ENCODE data around the gene CCL17. TPM values are rescaled to one million over a fixed set of nuclear protein-coding genes. Genes with fewer than 3 reads are reported as not detected.

CCL17 gene
- not detected for polyA plus RNA-seq (2013, experiment 1 of 2)
- not detected for polyA plus RNA-seq (2013, experiment 2 of 2)

DNA sequence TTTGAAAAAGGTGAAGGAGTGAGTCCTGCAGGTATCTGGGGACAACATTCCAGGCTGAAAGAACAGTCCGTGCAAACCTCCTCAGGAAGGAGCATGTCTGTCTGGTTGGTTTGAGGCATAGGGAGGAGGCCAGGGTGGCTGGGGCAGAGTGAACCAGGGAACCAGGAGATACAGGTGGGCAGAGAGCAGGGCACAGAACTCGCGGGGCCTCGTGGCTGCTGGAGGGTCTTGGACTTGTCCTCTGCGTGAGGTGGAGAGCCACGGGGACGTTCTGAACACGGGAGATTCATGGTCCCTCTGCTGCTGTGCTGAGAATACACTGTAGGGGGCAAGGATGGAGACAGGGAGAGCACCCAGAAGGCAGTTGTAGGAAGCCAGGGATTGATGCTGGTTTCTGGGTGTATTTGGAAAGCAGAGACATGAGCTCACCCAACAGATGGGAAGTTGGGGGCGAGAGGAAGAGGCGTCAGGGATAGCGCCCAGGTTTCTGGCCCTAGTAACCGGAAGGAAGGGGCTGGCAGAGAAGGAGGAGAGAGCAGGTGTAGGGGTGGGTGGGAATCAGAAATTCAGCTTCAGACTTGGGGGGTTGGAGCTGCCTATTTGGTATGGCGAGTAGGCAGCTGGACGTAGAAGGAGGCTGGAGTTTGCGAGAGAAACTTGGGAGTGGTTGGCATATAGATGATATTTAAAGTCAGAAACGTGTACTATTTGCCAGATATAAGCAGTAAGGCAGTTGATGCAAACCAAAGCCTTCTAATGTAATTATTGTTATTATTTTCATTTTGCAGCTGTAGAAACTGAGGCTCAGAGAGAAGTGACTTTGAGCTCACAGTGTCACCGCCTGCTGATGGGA, at the start of gene CCL17:
Gene CCL17, plus strand, starts transcription at position 803 of the 853 bp plus-strand sequence. CDS start 9,166 bp downstream, outside the sequence.
- no peaks in the 10 kb centered on the region for H3K4me1 ChIP-seq (ENCODE audit: control insufficient read depth, insufficient read depth, low read depth, low read length)
- no peak for DNase-seq
- peak within 1 kb of the TSS; percentile 2 for H4K91ac ChIP-seq (ENCODE audit: low read length)
- no peak within 1 kb of the TSS for H3K9ac ChIP-seq (ENCODE audit: low read length)
- no peaks in the 10 kb centered on the region for H3K36me3 ChIP-seq (ENCODE audit: control insufficient read depth in 1 of 2, insufficient read depth in 2 of 2, low read depth in 1 of 2, low read length in 2 of 2)
- no peak within 1 kb of the TSS for H2BK15ac ChIP-seq (ENCODE audit: low read depth, poor library complexity, severe bottlenecking)
- H3K4me3 ChIP-seq (ENCODE audit: insufficient read depth in 1 of 2, low read depth in 1 of 2, low read length in 2 of 2) = no peak within 1 kb of the TSS
- no peaks in the 10 kb centered on the region for H3K79me1 ChIP-seq (replicated peaks; ENCODE audit: low read length, poor library complexity, severe bottlenecking)
- no peak within 1 kb of the TSS for H3K23ac ChIP-seq (ENCODE audit: low read length in 2 of 2)
- no peak within 1 kb of the TSS for H3K4me2 ChIP-seq (ENCODE audit: low read length, poor library complexity, severe bottlenecking)
- H2BK12ac ChIP-seq (ENCODE audit: low read length in 2 of 2) = no peak within 1 kb of the TSS
- no peak within 1 kb of the TSS for H3K18ac ChIP-seq (ENCODE audit: low read depth in 1 of 2, low read length in 2 of 2)
- 79% methylated on average over 17 of the region's 17 CpGs for WGBS
- H3K14ac ChIP-seq (ENCODE audit: low read length in 2 of 2) = no peak within 1 kb of the TSS
- no peak within 1 kb of the TSS for H3K27ac ChIP-seq (ENCODE audit: low read length, poor library complexity, severe bottlenecking)
- H3K27me3 ChIP-seq (ENCODE audit: control insufficient read depth in 1 of 2, insufficient read depth in 1 of 2, low read length in 2 of 2) = peaks cover 34 to 45% of the 10 kb centered on the region in 2 experiments
- no peak within 1 kb of the TSS for H4K8ac ChIP-seq (ENCODE audit: low read length)
- no peaks in the 10 kb centered on the region for H3K9me3 ChIP-seq (ENCODE audit: control insufficient read depth, low read length)
- H2AFZ ChIP-seq (ENCODE audit: low read depth, low read length) = no peak within 1 kb of the TSS
- H2BK5ac ChIP-seq (ENCODE audit: low read depth, low read length, poor library complexity, severe bottlenecking) = no peak within 1 kb of the TSS
- no peak within 1 kb of the TSS for H2BK120ac ChIP-seq (ENCODE audit: low read depth, low read length)
- no peak within 1 kb of the TSS for H2AK5ac ChIP-seq (ENCODE audit: low read length, severe bottlenecking)
- no peak within 1 kb of the TSS for H3K4ac ChIP-seq (ENCODE audit: low read depth in 1 of 2, low read length in 2 of 2)

DNA sequence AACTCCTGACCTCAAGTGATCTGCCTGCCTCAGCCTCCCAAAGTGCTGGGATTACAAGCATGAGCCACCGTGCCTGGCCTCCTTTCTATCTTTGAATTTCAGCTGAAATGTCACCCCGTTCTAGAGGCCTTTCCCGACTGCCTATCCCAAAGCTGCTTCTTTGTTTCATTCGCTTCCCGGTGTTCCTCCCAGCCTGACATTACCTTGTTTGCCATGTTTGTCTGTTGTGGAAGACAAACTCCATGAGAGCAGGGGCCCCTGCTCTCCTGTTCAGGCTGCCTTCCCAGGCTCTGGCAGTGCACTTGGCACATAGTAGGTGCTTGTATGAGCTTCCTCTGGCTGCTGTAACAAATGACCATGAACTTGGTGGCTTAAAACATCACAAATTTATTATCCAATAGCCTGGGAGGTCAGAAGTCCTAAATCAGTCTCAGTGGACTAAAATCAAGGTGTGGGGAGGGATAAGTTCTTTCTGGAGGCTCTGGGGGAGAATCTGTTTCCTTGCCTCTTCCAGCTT, 48.6 kb upstream of the CCL17 start:
- H4K91ac ChIP-seq (ENCODE audit: low read length) = no peak overlapping the region
- H3K9ac ChIP-seq (ENCODE audit: low read length) = no peak overlapping the region
- H2BK15ac ChIP-seq (ENCODE audit: low read depth, poor library complexity, severe bottlenecking) = no peak overlapping the region
- H3K4me1 ChIP-seq (ENCODE audit: control insufficient read depth, insufficient read depth, low read depth, low read length) = no peaks in the 10 kb centered on the region
- no peak overlapping the region for H2BK120ac ChIP-seq (ENCODE audit: low read depth, low read length)
- H2AK5ac ChIP-seq (ENCODE audit: low read length, severe bottlenecking) = no peak overlapping the region
- H3K27me3 ChIP-seq (ENCODE audit: control insufficient read depth in 1 of 2, insufficient read depth in 1 of 2, low read length in 2 of 2) = peaks cover 5 to 28% of the 10 kb centered on the region in 2 experiments
- H3K79me1 ChIP-seq (replicated peaks; ENCODE audit: low read length, poor library complexity, severe bottlenecking) = no peaks in the 10 kb centered on the region
- H3K27ac ChIP-seq (ENCODE audit: low read length, poor library complexity, severe bottlenecking) = no peak overlapping the region
- H3K9me3 ChIP-seq (ENCODE audit: control insufficient read depth, low read length) = no peaks in the 10 kb centered on the region
- no peaks in the 10 kb centered on the region for H3K36me3 ChIP-seq (ENCODE audit: control insufficient read depth in 1 of 2, insufficient read depth in 2 of 2, low read depth in 1 of 2, low read length in 2 of 2)
- H2AFZ ChIP-seq (ENCODE audit: low read depth, low read length) = no peak overlapping the region
- H3K4ac ChIP-seq (ENCODE audit: low read depth in 1 of 2, low read length in 2 of 2) = no peak overlapping the region
- H3K14ac ChIP-seq (ENCODE audit: low read length in 2 of 2) = no peak overlapping the region
- H3K18ac ChIP-seq (ENCODE audit: low read depth in 1 of 2, low read length in 2 of 2) = no peak overlapping the region
- H2BK5ac ChIP-seq (ENCODE audit: low read depth, low read length, poor library complexity, severe bottlenecking) = no peak overlapping the region
- H2BK12ac ChIP-seq (ENCODE audit: low read length in 2 of 2) = no peak overlapping the region
- H3K23ac ChIP-seq (ENCODE audit: low read length in 2 of 2) = no peak overlapping the region
- H3K4me3 ChIP-seq (ENCODE audit: insufficient read depth in 1 of 2, low read depth in 1 of 2, low read length in 2 of 2) = no peak overlapping the region
- no peak overlapping the region for H3K4me2 ChIP-seq (ENCODE audit: low read length, poor library complexity, severe bottlenecking)
- no peak overlapping the region for H4K8ac ChIP-seq (ENCODE audit: low read length)
- 79% methylated on average over 5 of the region's 5 CpGs for WGBS
- DNase-seq = no peak

DNA sequence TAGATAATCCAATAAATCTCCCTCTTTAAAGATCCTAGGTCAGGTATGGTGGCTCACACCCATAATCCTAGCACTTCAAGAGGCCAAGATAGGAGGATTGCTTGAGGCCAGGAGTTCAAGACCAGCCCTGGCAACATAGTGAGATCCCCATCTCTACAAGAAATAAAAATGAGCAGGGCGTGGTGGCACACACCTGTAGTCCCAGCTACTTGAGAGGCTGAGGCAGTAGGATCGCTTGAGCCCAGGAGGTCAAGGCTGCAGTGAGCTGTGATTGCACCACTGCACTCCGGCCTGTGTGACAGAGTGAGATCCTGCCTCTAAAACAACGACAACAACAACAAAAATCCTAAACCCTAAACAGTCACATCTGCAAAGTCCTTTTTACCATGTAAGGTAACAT, 48.0 kb upstream of the CCL17 start:
- Histone ChIP-seq H3K27ac (ENCODE audit: low read length, poor library complexity, severe bottlenecking) (no peak overlapping the region), H3K27me3 (ENCODE audit: control insufficient read depth in 1 of 2, insufficient read depth in 1 of 2, low read length in 2 of 2) (peaks cover 5 to 30% of the 10 kb centered on the region in 2 experiments), H4K8ac (ENCODE audit: low read length) (no peak overlapping the region), H2BK120ac (ENCODE audit: low read depth, low read length) (no peak overlapping the region), H2AK5ac (ENCODE audit: low read length, severe bottlenecking) (no peak overlapping the region), H3K4me3 (ENCODE audit: insufficient read depth in 1 of 2, low read depth in 1 of 2, low read length in 2 of 2) (no peak overlapping the region), H3K14ac (ENCODE audit: low read length in 2 of 2) (no peak overlapping the region), H2BK5ac (ENCODE audit: low read depth, low read length, poor library complexity, severe bottlenecking) (no peak overlapping the region), H4K91ac (ENCODE audit: low read length) (no peak overlapping the region), H3K4me1 (ENCODE audit: control insufficient read depth, insufficient read depth, low read depth, low read length) (no peaks in the 10 kb centered on the region), H3K23ac (ENCODE audit: low read length in 2 of 2) (no peak overlapping the region), H2BK15ac (ENCODE audit: low read depth, poor library complexity, severe bottlenecking) (no peak overlapping the region), H3K9me3 (ENCODE audit: control insufficient read depth, low read length) (no peaks in the 10 kb centered on the region), H2AFZ (ENCODE audit: low read depth, low read length) (no peak overlapping the region), H3K4ac (ENCODE audit: low read depth in 1 of 2, low read length in 2 of 2) (no peak overlapping the region), H3K9ac (ENCODE audit: low read length) (no peak overlapping the region), H3K79me1 (replicated peaks; ENCODE audit: low read length, poor library complexity, severe bottlenecking) (no peaks in the 10 kb centered on the region), H3K36me3 (ENCODE audit: control insufficient read depth in 1 of 2, insufficient read depth in 2 of 2, low read depth in 1 of 2, low read length in 2 of 2) (no peaks in the 10 kb centered on the region), H2BK12ac (ENCODE audit: low read length in 2 of 2) (no peak overlapping the region), H3K4me2 (ENCODE audit: low read length, poor library complexity, severe bottlenecking) (no peak overlapping the region), H3K18ac (ENCODE audit: low read depth in 1 of 2, low read length in 2 of 2) (no peak overlapping the region)
- no peak for DNase-seq
- 94% methylated on average over 2 of the region's 4 CpGs for WGBS

GRCh38 chr16:57357330-57358085, 47.1 kb upstream of the CCL17 start:
- Histone ChIP-seq H3K4me1 (ENCODE audit: control insufficient read depth, insufficient read depth, low read depth, low read length) (no peaks in the 10 kb centered on the region), H2BK15ac (ENCODE audit: low read depth, poor library complexity, severe bottlenecking) (no peak overlapping the region), H3K9me3 (ENCODE audit: control insufficient read depth, low read length) (no peaks in the 10 kb centered on the region), H4K8ac (ENCODE audit: low read length) (no peak overlapping the region), H3K27ac (ENCODE audit: low read length, poor library complexity, severe bottlenecking) (no peak overlapping the region), H3K23ac (ENCODE audit: low read length in 2 of 2) (no peak overlapping the region), H3K4me3 (ENCODE audit: insufficient read depth in 1 of 2, low read depth in 1 of 2, low read length in 2 of 2) (no peak overlapping the region), H3K14ac (ENCODE audit: low read length in 2 of 2) (no peak overlapping the region), H3K27me3 (ENCODE audit: control insufficient read depth in 1 of 2, insufficient read depth in 1 of 2, low read length in 2 of 2) (peaks cover 3 to 26% of the 10 kb centered on the region in 2 experiments), H3K36me3 (ENCODE audit: control insufficient read depth in 1 of 2, insufficient read depth in 2 of 2, low read depth in 1 of 2, low read length in 2 of 2) (no peaks in the 10 kb centered on the region), H2BK120ac (ENCODE audit: low read depth, low read length) (no peak overlapping the region), H3K4ac (ENCODE audit: low read depth in 1 of 2, low read length in 2 of 2) (no peak overlapping the region), H3K4me2 (ENCODE audit: low read length, poor library complexity, severe bottlenecking) (no peak overlapping the region), H2AFZ (ENCODE audit: low read depth, low read length) (no peak overlapping the region), H2BK12ac (ENCODE audit: low read length in 2 of 2) (no peak overlapping the region), H3K18ac (ENCODE audit: low read depth in 1 of 2, low read length in 2 of 2) (no peak overlapping the region), H3K79me1 (replicated peaks; ENCODE audit: low read length, poor library complexity, severe bottlenecking) (no peaks in the 10 kb centered on the region), H4K91ac (ENCODE audit: low read length) (no peak overlapping the region), H2BK5ac (ENCODE audit: low read depth, low read length, poor library complexity, severe bottlenecking) (no peak overlapping the region), H3K9ac (ENCODE audit: low read length) (no peak overlapping the region), H2AK5ac (ENCODE audit: low read length, severe bottlenecking) (no peak overlapping the region)
- WGBS = 86% methylated on average over 9 of the region's 9 CpGs
- DNase-seq = no peak
